ENCODE results near the gene HMGA1. TPM values are rescaled to one million over a fixed set of nuclear protein-coding genes. Genes with fewer than 3 reads are reported as not detected.
A peak's percentile ranks its signal among the peaks of the same experiment; 100 is the strongest.
"Not testable (repeated sequence)": the region's sequence is repeated elsewhere in the genome, so short reads cannot be mapped to it uniquely, and the experiment has no call there.

Gene HMGA1
- total and polyA plus RNA-seq, 4 experiments from 2014 or later = 25.4 to 77.5 (median 57.8) TPM

DNA sequence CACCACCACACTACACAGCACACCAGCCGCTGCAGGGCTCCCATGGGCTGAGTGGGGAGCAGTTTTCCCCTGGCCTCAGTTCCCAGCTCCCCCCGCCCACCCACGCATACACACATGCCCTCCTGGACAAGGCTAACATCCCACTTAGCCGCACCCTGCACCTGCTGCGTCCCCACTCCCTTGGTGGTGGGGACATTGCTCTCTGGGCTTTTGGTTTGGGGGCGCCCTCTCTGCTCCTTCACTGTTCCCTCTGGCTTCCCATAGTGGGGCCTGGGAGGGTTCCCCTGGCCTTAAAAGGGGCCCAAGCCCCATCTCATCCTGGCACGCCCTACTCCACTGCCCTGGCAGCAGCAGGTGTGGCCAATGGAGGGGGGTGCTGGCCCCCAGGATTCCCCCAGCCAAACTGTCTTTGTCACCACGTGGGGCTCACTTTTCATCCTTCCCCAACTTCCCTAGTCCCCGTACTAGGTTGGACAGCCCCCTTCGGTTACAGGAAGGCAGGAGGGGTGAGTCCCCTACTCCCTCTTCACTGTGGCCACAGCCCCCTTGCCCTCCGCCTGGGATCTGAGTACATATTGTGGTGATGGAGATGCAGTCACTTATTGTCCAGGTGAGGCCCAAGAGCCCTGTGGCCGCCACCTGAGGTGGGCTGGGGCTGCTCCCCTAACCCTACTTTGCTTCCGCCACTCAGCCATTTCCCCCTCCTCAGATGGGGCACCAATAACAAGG, 8.5 kb downstream of the HMGA1 start:
- intact Hi-C loops (cut with micrococcal nuclease) = loop anchor here (5.0 kb wide), 3 partner anchors 72 to 512 kb away; partner anchors contain the start of gene SNRPC
- DNase-seq; H3K27me3 ChIP-seq (ENCODE audit: insufficient read depth, low read length); H3K9me3 ChIP-seq (ENCODE audit: control insufficient read depth in 1 of 2, low read length in 2 of 2); H3K4me3 ChIP-seq (ENCODE audit: low read length in 2 of 2); H3K27me3 Mint-ChIP-seq; H3K27ac ChIP-seq (ENCODE audit: low read depth, low read length); H3K4me3 Mint-ChIP-seq; H3K9me3 Mint-ChIP-seq: not testable (repeated sequence)
- Histone ChIP-seq H3K36me3 (ENCODE audit: insufficient read depth, low read length) (peaks cover 36% of the 10 kb centered on the region), H3K4me1 (ENCODE audit: insufficient read depth, low read length) (peaks cover 61% of the 10 kb centered on the region)
- peaks cover 17 to 54% of the 10 kb centered on the region in 2 donors for H3K36me3 Mint-ChIP-seq
- H3K4me1 Mint-ChIP-seq = peaks cover 29 to 67% (median 48%) of the 10 kb centered on the region in 4 donors
- ChIA-PET CTCF (ENCODE audit: partially characterized antibody) (interaction anchor here (1.6 kb wide), 1 partner anchor 82 kb away, joined by 5 read pairs; no protein-coding TSS in a partner anchor), POLR2A (ENCODE audit: partially characterized antibody) (interaction anchor here (0.6 to 2.4 kb wide), 3 partner anchors 9 to 21 kb away, joined by 3 to 11 read pairs (median 6); partner anchors contain the start of gene HMGA1)
- peak overlapping the region in 4 of 7 donors; percentile 1 to 99 (median 58) for H3K27ac Mint-ChIP-seq

DNA sequence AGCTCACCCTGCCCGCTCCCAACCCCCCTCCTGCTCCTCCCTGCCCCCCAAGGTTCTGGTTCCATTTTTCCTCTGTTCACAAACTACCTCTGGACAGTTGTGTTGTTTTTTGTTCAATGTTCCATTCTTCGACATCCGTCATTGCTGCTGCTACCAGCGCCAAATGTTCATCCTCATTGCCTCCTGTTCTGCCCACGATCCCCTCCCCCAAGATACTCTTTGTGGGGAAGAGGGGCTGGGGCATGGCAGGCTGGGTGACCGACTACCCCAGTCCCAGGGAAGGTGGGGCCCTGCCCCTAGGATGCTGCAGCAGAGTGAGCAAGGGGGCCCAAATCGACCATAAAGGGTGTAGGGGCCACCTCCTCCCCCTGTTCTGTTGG, 9.1 kb downstream of the HMGA1 start:
- Mint-ChIP-seq H3K36me3 (peaks cover 17 to 52% of the 10 kb centered on the region in 2 donors), H3K4me1 (peaks cover 29 to 65% (median 46%) of the 10 kb centered on the region in 4 donors), H3K27ac (peak overlapping the region in 4 of 7 donors; percentile 1 to 99 (median 88))
- intact Hi-C loops (cut with micrococcal nuclease) = loop anchor here (5.0 kb wide), 3 partner anchors 72 to 512 kb away; partner anchors contain the start of gene SNRPC
- CTCF ChIA-PET (ENCODE audit: partially characterized antibody) = interaction anchor here (1.3 to 4.9 kb wide), 3 partner anchors 22 to 170 kb away, joined by 3 to 39 read pairs (median 15); no protein-coding TSS in a partner anchor
- not testable (repeated sequence) for H3K27me3 ChIP-seq (ENCODE audit: insufficient read depth, low read length); H3K4me3 Mint-ChIP-seq; DNase-seq; H3K4me3 ChIP-seq (ENCODE audit: low read length in 2 of 2); H3K9me3 Mint-ChIP-seq; H3K27me3 Mint-ChIP-seq; H3K9me3 ChIP-seq (ENCODE audit: control insufficient read depth in 1 of 2, low read length in 2 of 2)
- POLR2A ChIA-PET (ENCODE audit: partially characterized antibody) = interaction anchor here (0.6 to 5.0 kb wide), 3 partner anchors 9 to 169 kb away, joined by 3 to 96 read pairs (median 45); partner anchors contain the start of gene HMGA1
- Histone ChIP-seq H3K36me3 (ENCODE audit: insufficient read depth, low read length) (peaks cover 35% of the 10 kb centered on the region), H3K4me1 (ENCODE audit: insufficient read depth, low read length) (peaks cover 60% of the 10 kb centered on the region), H3K27ac (ENCODE audit: low read depth, low read length) (peak overlapping the region; percentile 90)

DNA sequence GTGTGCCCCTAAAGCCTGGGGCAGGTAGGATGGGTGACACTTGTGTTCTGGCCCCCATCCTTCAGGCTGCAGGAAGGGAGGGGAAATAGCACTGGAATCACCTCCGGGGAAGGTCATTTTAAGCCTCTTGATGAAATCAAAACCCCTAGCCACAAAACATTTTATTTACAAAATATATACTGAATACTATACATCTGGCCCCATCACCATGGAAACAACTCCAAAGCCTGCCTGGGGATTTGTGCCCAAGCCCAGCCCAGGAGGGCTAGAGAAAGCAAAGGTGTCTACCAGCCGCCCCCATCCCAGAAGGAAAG, 9.5 kb downstream of the HMGA1 start:
- Histone ChIP-seq H3K4me3 (ENCODE audit: low read length in 2 of 2) (no peak overlapping the region), H3K36me3 (ENCODE audit: insufficient read depth, low read length) (peaks cover 30% of the 10 kb centered on the region), H3K4me1 (ENCODE audit: insufficient read depth, low read length) (peaks cover 60% of the 10 kb centered on the region), H3K9me3 (ENCODE audit: control insufficient read depth in 1 of 2, low read length in 2 of 2) (no peaks in the 10 kb centered on the region), H3K27ac (ENCODE audit: low read depth, low read length) (peak overlapping the region; percentile 90), H3K27me3 (ENCODE audit: insufficient read depth, low read length) (no peaks in the 10 kb centered on the region)
- intact Hi-C loops (cut with micrococcal nuclease) = loop anchor here (5.0 kb wide), 3 partner anchors 71 to 511 kb away; partner anchors contain the start of gene SNRPC
- ChIA-PET POLR2A (ENCODE audit: partially characterized antibody) (interaction anchor here (0.6 to 5.0 kb wide), 3 partner anchors 9 to 169 kb away, joined by 3 to 96 read pairs (median 45); partner anchors contain the start of gene HMGA1), CTCF (ENCODE audit: partially characterized antibody) (interaction anchor here (1.3 to 4.9 kb wide), 3 partner anchors 23 to 169 kb away, joined by 3 to 39 read pairs (median 15); no protein-coding TSS in a partner anchor)
- no peak for DNase-seq
- H3K36me3 Mint-ChIP-seq = peaks cover 13 to 47% of the 10 kb centered on the region in 2 donors
- no peaks in the 10 kb centered on the region for H3K27me3 Mint-ChIP-seq
- H3K27ac Mint-ChIP-seq = peak overlapping the region; percentile 48 to 99 (median 85)
- peaks cover 29 to 61% (median 45%) of the 10 kb centered on the region in 4 donors for H3K4me1 Mint-ChIP-seq
- peak overlapping the region in 3 of 8 donors; percentile 25 to 45 (median 36) for H3K4me3 Mint-ChIP-seq
- H3K9me3 Mint-ChIP-seq = no peaks in the 10 kb centered on the region

DNA sequence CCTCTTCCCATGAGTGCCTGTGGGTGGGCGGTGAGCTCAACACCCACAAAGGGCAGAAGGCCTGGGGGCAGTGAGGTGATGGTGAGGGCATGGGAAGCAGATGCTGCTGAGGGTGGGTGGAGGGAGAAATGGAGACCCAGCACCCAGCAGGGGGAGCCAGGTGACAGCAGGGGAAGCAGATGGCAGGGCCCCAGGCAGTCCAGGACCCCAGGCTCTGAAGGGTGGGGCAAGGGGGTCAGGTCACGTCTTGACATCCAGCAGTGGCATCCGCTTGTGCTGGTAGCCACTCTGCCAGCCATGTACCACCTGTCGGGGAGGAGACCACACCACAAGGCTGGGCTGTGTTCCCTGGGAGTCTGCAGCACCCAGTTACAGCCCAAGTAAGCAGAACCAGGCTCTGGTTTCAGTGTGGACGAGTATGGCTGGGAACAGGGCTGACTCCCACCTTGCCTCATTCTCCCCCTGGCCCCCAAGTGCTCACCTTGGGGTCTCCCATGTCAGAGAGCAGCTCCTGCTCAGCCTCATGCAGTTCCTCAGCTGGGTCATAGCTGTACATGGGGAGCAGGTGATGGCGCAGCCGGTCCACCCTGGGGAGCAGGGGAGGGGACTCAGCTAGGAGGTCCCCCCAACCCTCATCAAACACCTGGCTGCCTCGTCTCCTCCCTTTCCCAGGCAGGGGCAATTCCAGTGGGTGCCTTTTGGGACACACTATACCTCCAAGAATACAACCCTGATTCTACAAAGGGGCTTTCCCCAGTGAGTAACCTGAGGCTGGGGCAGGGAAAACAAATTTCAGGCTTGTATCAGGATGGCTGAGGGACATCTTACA, 10.1 kb downstream of the HMGA1 start:
- H3K9me3 Mint-ChIP-seq = no peaks in the 10 kb centered on the region
- H3K4me3 Mint-ChIP-seq = peak overlapping the region in 6 of 8 donors; percentile 45 to 81 (median 58)
- Histone ChIP-seq H3K4me3 (ENCODE audit: low read length in 2 of 2) (no peak overlapping the region), H3K4me1 (ENCODE audit: insufficient read depth, low read length) (peaks cover 57% of the 10 kb centered on the region), H3K27me3 (ENCODE audit: insufficient read depth, low read length) (no peaks in the 10 kb centered on the region), H3K36me3 (ENCODE audit: insufficient read depth, low read length) (peaks cover 25% of the 10 kb centered on the region), H3K27ac (ENCODE audit: low read depth, low read length) (peak overlapping the region; percentile 90), H3K9me3 (ENCODE audit: control insufficient read depth in 1 of 2, low read length in 2 of 2) (no peaks in the 10 kb centered on the region)
- CTCF ChIA-PET (ENCODE audit: partially characterized antibody) = interaction anchor here (0.5 to 4.9 kb wide), 5 partner anchors 23 to 1069 kb away, joined by 3 to 39 read pairs (median 15); partner anchors contain the start of gene NUDT3
- peaks cover 29 to 55% (median 41%) of the 10 kb centered on the region in 4 donors for H3K4me1 Mint-ChIP-seq
- H3K27me3 Mint-ChIP-seq = no peaks in the 10 kb centered on the region
- POLR2A ChIA-PET (ENCODE audit: partially characterized antibody) = interaction anchor here (3.1 to 5.0 kb wide), 5 partner anchors 10 to 168 kb away, joined by 15 to 96 read pairs (median 45); partner anchors contain the start of gene HMGA1
- peak; percentile 32 to 56 (median 35) for DNase-seq
- H3K27ac Mint-ChIP-seq = peak overlapping the region; percentile 74 to 99 (median 88)
- H3K36me3 Mint-ChIP-seq = peaks cover 12 to 41% of the 10 kb centered on the region in 2 donors
- intact Hi-C loops (cut with micrococcal nuclease) = loop anchor here (5.0 kb wide), 3 partner anchors 71 to 511 kb away; partner anchors contain the start of gene SNRPC

DNA sequence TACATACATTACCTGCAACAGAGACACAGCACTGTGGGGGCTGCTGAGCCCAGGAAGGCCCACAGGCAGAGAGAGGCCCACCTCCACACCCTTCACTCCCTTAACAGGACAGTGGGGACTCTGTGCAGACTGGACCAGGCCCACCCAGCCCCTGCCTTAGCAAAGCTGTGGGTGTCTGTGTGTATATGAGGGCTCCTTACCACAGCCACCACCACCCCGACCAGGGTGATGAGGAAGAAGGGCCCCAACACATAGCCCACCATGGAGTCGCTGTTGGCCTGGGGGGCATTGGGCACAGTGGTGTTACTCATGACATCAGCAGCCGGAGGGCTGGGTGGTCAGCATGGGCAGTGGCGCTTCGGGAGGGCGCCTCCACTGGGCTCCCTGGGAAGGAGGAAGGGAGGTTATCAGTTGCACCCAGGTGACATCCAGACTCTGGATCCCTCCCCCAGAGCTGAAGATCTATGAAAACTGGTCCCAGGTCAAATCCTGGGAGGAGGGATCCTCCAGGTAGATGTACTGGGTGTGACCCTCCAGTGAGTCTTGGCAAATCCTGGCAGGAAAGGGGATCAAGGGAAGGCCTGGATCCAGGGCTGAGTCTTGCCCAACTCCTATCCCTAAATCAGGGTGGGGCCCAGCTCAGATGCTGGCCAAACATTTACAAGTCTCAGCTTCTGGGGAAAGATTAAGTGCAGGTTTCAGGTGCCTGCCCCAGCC, 11.0 kb downstream of the HMGA1 start:
- Mint-ChIP-seq H3K27me3 (no peaks in the 10 kb centered on the region), H3K4me1 (peaks cover 25 to 47% (median 37%) of the 10 kb centered on the region in 4 donors), H3K36me3 (peaks cover 5 to 33% of the 10 kb centered on the region in 2 donors), H3K4me3 (peak overlapping the region; percentile 91 to 97 (median 96)), H3K9me3 (no peaks in the 10 kb centered on the region), H3K27ac (peak overlapping the region; percentile 91 to 99 (median 98))
- Histone ChIP-seq H3K4me1 (ENCODE audit: insufficient read depth, low read length) (peaks cover 48% of the 10 kb centered on the region), H3K27me3 (ENCODE audit: insufficient read depth, low read length) (no peaks in the 10 kb centered on the region), H3K36me3 (ENCODE audit: insufficient read depth, low read length) (peaks cover 16% of the 10 kb centered on the region), H3K4me3 (ENCODE audit: low read length in 2 of 2) (no peak overlapping the region), H3K9me3 (ENCODE audit: control insufficient read depth in 1 of 2, low read length in 2 of 2) (no peaks in the 10 kb centered on the region), H3K27ac (ENCODE audit: low read depth, low read length) (peak overlapping the region; percentile 90)
- intact Hi-C loops (cut with micrococcal nuclease) = loop anchor here (2.0 to 5.0 kb wide), 5 partner anchors 70 to 510 kb away; partner anchors contain the start of genes NUDT3 and SNRPC
- no peak for DNase-seq
- ChIA-PET POLR2A (ENCODE audit: partially characterized antibody) (interaction anchor here (1.1 to 5.0 kb wide), 8 partner anchors 9 to 178 kb away, joined by 3 to 96 read pairs (median 20); partner anchors contain the start of genes HMGA1 and RPS10), CTCF (ENCODE audit: partially characterized antibody) (interaction anchor here (1.0 to 4.9 kb wide), 8 partner anchors 11 to 183 kb away, joined by 3 to 39 read pairs (median 14); partner anchors contain the start of genes HMGA1 and NUDT3)

DNA sequence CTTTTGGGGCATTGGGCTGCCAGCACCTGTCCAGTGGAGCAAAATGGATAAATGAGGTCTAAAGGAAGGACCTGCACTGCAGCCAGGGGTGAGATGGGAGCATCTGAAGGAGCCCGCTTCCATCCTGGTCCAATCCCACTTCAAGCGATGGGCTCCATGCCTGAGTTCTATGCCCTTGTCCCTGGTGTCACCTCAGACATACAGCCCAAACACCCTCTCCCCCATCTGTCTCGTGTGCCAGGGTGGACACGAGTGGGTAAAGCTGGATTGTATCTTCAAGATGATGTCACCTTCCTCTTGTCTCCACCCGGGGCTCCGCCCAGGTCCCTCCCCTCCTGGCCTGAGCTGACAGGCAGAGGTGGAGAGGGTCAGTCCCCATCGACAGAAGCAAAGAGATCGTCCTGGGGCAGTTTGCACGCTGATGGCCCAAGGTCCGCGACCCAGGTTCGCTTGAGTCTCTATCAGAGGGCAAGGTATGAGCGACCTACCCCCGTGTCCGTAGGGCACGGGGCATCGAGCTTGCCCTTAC, 11.6 kb downstream of the HMGA1 start:
- H3K9me3 ChIP-seq (ENCODE audit: control insufficient read depth in 1 of 2, low read length in 2 of 2) = no peaks in the 10 kb centered on the region
- H3K4me3 ChIP-seq (ENCODE audit: low read length in 2 of 2) = peak overlapping the region; percentile 80 to 82
- CTCF ChIA-PET (ENCODE audit: partially characterized antibody) = interaction anchor here (1.0 to 4.9 kb wide), 8 partner anchors 12 to 182 kb away, joined by 3 to 39 read pairs (median 14); partner anchors contain the start of genes HMGA1 and NUDT3
- intact Hi-C loops (cut with micrococcal nuclease) = loop anchor here (2.0 to 5.0 kb wide), 5 partner anchors 69 to 509 kb away; partner anchors contain the start of genes NUDT3 and SNRPC
- peaks cover 42% of the 10 kb centered on the region for H3K4me1 ChIP-seq (ENCODE audit: insufficient read depth, low read length)
- DNase-seq = peak; percentile 22 to 80 (median 32)
- POLR2A ChIA-PET (ENCODE audit: partially characterized antibody) = interaction anchor here (0.7 to 5.0 kb wide), 13 partner anchors 9 to 971 kb away, joined by 3 to 96 read pairs (median 12); partner anchors contain the start of genes B3GALT4, HMGA1, NUDT3 and RPS10
- peak overlapping the region; percentile 90 for H3K27ac ChIP-seq (ENCODE audit: low read depth, low read length)
- H3K27me3 Mint-ChIP-seq = no peaks in the 10 kb centered on the region
- H3K9me3 Mint-ChIP-seq = no peaks in the 10 kb centered on the region
- no peaks in the 10 kb centered on the region for H3K27me3 ChIP-seq (ENCODE audit: insufficient read depth, low read length)
- peaks cover 10% of the 10 kb centered on the region for H3K36me3 ChIP-seq (ENCODE audit: insufficient read depth, low read length)
- peak overlapping the region; percentile 91 to 99 (median 98) for H3K27ac Mint-ChIP-seq
- peaks cover 20 to 41% (median 30%) of the 10 kb centered on the region in 4 donors for H3K4me1 Mint-ChIP-seq
- peak overlapping the region; percentile 91 to 97 (median 96) for H3K4me3 Mint-ChIP-seq
- H3K36me3 Mint-ChIP-seq = peaks cover 0 to 27% of the 10 kb centered on the region in 2 donors

All from CD4-positive, alpha-beta memory T cell (primary cell).